ENCODE measurements around the gene PRSS21. TPM values are rescaled to one million over a fixed set of nuclear protein-coding genes. Genes with fewer than 3 reads are reported as not detected.

Gene PRSS21
- total RNA-seq, 1 donor = 0.43 TPM

- no peak for TF ChIP-seq CTCF (IDR thresholded peaks at IDR 0.05; ENCODE audit: insufficient read depth, low read depth, low read length)
- DNase-seq (ENCODE audit: low read depth) = no peak
- peak overlapping the region; percentile 53 for H3K4me3 ChIP-seq (ENCODE audit: low read depth, low read length)
Measured at GRCh38 chr16:2841606-2842339, 24.7 kb downstream of the PRSS21 start.

DNA sequence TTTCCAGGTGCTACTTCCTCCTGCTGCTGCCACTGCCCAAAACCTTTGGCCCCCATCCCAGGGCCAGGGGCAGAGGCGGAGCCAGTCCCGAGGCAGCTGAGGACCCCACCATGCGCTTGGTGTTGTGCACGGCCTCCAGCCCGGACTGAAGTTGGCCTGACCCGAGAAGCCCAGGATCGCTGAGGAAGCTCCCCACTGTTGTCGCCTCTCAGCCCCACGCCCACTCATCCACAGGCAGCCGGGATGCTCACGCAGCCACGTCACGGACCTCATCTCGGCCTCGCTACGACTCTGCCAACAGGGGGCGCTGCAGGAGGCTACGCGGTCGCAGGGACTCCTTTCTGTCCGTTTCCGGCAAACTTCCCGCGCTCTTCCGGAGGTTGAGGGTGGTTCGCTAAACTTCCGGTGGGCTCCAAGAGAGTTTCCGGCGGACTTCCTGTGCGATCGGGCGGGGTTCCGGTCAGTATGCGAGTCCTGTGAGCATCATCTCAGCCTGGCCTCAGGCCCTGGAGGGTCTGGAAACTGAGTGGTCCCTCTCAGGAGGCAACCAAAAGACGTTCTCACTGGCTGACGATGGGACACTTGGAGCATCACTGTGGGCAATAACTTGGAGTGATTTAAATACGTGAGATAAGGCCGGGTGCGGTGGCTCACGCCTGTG lies 25.4 kb downstream of the PRSS21 start:
- H3K4me3 ChIP-seq (ENCODE audit: low read depth, low read length) = peak overlapping the region; percentile 53
- DNase-seq (ENCODE audit: low read depth) = peak; percentile 69
- TF ChIP-seq CTCF (IDR thresholded peaks at IDR 0.05; ENCODE audit: insufficient read depth, low read depth, low read length) = peak; percentile 63

- no peak overlapping the region for H3K4me3 ChIP-seq (ENCODE audit: low read depth, low read length)
- TF ChIP-seq CTCF (IDR thresholded peaks at IDR 0.05; ENCODE audit: insufficient read depth, low read depth, low read length) = no peak
- DNase-seq (ENCODE audit: low read depth) = no peak
Measured at GRCh38 chr16:2843526-2843925, 26.5 kb downstream of the PRSS21 start.

DNA sequence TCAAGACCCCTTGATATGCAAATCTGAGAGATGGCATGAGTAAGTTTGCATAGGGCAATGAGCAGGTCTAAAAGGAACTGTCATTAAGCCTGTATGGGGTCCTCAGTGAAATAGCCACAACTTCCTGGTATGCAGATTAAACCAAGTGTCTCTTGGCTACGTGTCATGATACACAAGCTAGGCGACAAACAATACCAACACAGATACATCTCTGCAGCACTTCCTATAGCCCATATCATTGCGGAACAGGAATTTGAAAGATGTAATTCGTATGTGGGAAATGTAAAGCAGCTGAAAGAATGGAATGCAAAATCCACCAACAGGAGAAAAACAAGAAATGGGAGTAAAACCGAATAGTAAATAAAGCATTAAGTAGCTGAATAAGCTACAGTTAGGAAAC lies 28.1 kb downstream of the PRSS21 start:
- TF ChIP-seq CTCF (IDR thresholded peaks at IDR 0.05; ENCODE audit: insufficient read depth, low read depth, low read length) = no peak
- no peak overlapping the region for H3K4me3 ChIP-seq (ENCODE audit: low read depth, low read length)
- DNase-seq (ENCODE audit: low read depth) = no peak

DNA sequence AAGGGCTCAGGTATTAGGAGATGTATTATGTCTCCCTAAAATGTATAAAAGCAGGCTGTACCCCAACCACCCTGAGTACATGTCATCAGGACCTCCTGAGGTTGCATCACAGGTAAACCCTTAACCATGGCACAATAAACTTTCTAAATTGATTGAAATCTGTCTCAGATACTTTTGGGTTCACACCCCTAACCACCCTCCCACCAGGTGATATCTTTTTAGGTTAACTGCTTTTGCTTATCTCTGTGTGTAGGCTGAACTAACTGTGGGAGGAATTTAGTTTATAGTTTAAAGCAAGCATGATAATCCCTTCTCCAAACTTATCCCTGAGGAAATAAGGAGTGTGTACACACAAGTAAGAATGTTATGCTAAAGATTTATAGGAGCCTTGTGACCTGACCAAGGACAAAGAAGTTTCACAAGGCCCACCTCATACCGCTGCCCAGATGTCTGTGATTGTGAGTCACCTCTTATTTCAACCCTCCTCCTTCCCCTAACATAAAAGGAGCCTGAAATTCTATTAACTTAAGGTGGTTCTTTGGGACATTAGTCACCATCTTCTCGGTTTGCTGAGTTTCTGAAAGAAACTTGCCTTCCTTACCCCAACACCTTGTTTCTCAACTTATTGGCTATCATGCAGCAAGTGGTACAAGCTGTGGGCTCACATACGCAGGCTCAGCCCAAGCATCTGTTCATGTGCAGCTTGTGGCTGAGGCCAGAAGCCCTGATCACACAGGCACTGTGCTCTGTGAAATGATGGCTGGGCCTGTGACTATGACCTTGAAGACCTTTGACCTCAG lies 29.7 kb downstream of the PRSS21 start:
- no peak for TF ChIP-seq CTCF (IDR thresholded peaks at IDR 0.05; ENCODE audit: insufficient read depth, low read depth, low read length)
- no peak overlapping the region for H3K4me3 ChIP-seq (ENCODE audit: low read depth, low read length)
- DNase-seq (ENCODE audit: low read depth) = peak; percentile 93

DNA sequence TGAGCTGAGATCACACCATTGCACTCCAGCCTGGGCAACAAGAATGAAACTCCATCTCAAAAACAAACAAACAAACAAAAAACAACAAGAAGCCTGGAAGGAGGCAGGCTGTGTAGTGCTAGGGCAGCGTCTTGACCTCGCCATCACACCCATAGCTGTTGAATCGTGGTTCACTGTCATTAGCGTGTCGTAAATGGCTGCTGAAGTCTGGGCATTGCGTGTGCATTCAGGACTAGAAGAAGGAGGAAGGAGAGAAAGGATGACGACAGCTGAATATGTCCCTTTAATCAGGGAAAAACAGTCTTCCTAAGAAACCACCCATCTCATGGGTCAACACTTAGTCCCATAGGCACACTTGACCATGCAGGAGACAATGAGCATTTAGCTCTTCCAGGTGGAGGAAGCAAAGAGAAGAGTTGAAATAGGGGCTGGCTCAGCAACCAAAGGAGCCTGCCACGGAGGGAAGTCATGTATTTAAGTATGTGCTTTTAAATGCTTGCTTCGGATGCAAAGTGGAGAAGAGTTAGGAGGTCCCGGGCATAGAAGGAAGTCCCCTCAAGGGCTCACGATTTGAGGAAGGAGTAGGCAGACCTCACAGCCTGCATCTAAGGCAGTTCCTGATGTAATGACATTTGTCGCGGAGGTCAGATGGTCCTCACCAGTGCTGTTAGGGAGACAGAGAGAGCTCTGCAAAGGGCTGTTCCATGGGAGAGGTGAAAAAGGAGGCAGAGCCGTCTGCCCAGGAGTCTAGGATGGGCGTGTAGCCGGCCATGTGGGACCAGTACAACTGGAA lies 32.1 kb downstream of the PRSS21 start:
- DNase-seq (ENCODE audit: low read depth) = no peak
- TF ChIP-seq CTCF (IDR thresholded peaks at IDR 0.05; ENCODE audit: insufficient read depth, low read depth, low read length) = no peak
- no peak overlapping the region for H3K4me3 ChIP-seq (ENCODE audit: low read depth, low read length)
